ENCODE results near the gene DAZAP1.

Gene DAZAP1

DNA sequence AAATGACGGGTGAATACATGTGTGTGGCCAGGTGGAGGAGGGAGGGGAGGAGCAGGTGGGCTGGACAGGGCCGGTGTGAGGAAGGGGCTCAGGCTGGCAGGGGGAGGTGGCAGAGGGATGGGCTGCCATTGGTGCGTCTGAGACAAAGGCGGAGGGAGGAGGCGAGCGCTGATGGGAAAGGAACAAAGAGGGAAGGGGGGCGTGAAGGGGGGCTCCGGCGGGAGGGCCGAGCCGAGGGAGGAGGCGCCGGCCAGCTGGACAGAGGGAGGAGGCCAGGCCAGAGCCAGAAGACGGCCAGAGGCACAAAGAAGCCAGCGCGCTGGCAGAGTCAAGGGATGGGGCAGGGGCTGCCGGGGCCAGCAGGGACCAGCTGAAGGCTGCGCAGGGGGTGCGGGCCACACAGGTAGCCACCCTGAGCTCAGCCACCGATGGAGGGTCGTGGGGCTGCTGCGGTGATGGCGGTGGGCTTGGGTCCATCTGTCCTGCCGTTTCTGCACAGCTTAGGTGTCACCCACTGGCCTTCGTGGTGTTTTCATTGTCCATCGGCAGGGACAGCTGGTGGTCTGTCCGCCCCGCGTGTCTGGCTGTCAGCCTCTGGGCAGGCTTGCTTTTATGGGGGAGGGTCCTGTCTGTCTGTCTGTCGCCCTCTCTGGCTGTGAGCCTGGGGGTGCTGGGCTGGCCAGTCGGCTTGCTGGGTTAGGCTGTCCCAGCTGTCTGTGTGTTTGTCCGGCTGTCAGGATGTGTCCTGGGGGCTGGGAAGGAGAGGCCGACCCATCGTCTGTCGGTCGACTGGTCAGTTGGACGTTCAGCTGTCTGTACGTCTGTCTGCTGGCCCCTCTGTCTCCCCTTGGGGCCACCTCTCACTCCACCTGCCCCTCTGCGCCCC is 44.8 kb downstream of the DAZAP1 start:
- H3K27ac ChIP-seq (ENCODE audit: low read depth, low read length), result no peak overlapping the region
- H3K4me1 ChIP-seq (ENCODE audit: control insufficient read depth in 1 of 2, insufficient read depth in 2 of 2, low read length in 2 of 2), result peaks cover 0 to 22% of the 10 kb centered on the region in 2 donors
- no peaks in the 10 kb centered on the region for H3K36me3 ChIP-seq (ENCODE audit: control insufficient read depth in 1 of 2, insufficient read depth in 2 of 2, low read length in 2 of 2)
- H3K9me3 ChIP-seq (ENCODE audit: control insufficient read depth in 1 of 2, low read length in 2 of 2), result no peaks in the 10 kb centered on the region
- no peak overlapping the region for H3K4me3 ChIP-seq (ENCODE audit: low read depth in 1 of 2, low read length in 2 of 2)
- peaks cover 74 to 81% of the 10 kb centered on the region in 2 donors for H3K27me3 ChIP-seq (ENCODE audit: control insufficient read depth in 1 of 2, insufficient read depth in 2 of 2, low read length in 2 of 2)
- no peak overlapping the region for H3K9ac ChIP-seq (ENCODE audit: low read depth in 1 of 2, low read length in 2 of 2)

- Histone ChIP-seq H3K27me3 (ENCODE audit: control insufficient read depth in 1 of 2, insufficient read depth in 2 of 2, low read length in 2 of 2) (peaks cover 74 to 80% of the 10 kb centered on the region in 2 donors), H3K27ac (ENCODE audit: low read depth, low read length) (no peak overlapping the region), H3K36me3 (ENCODE audit: control insufficient read depth in 1 of 2, insufficient read depth in 2 of 2, low read length in 2 of 2) (no peaks in the 10 kb centered on the region), H3K4me3 (ENCODE audit: low read depth in 1 of 2, low read length in 2 of 2) (no peak overlapping the region), H3K9ac (ENCODE audit: low read depth in 1 of 2, low read length in 2 of 2) (no peak overlapping the region), H3K4me1 (ENCODE audit: control insufficient read depth in 1 of 2, insufficient read depth in 2 of 2, low read length in 2 of 2) (peaks cover 0 to 22% of the 10 kb centered on the region in 2 donors), H3K9me3 (ENCODE audit: control insufficient read depth in 1 of 2, low read length in 2 of 2) (no peaks in the 10 kb centered on the region)
These were observed 45.6 kb downstream of the DAZAP1 start for GRCh38 chr19:1452802-1453524.

GRCh38 chr19:1453525-1454364 is 46.4 kb downstream of the DAZAP1 start:
- Histone ChIP-seq H3K36me3 (ENCODE audit: control insufficient read depth in 1 of 2, insufficient read depth in 2 of 2, low read length in 2 of 2) (no peaks in the 10 kb centered on the region), H3K9me3 (ENCODE audit: control insufficient read depth in 1 of 2, low read length in 2 of 2) (no peaks in the 10 kb centered on the region), H3K4me1 (ENCODE audit: control insufficient read depth in 1 of 2, insufficient read depth in 2 of 2, low read length in 2 of 2) (peaks cover 0 to 22% of the 10 kb centered on the region in 2 donors), H3K27ac (ENCODE audit: low read depth, low read length) (no peak overlapping the region), H3K9ac (ENCODE audit: low read depth in 1 of 2, low read length in 2 of 2) (no peak overlapping the region), H3K4me3 (ENCODE audit: low read depth in 1 of 2, low read length in 2 of 2) (no peak overlapping the region), H3K27me3 (ENCODE audit: control insufficient read depth in 1 of 2, insufficient read depth in 2 of 2, low read length in 2 of 2) (peaks cover 77 to 84% of the 10 kb centered on the region in 2 donors)

DNA sequence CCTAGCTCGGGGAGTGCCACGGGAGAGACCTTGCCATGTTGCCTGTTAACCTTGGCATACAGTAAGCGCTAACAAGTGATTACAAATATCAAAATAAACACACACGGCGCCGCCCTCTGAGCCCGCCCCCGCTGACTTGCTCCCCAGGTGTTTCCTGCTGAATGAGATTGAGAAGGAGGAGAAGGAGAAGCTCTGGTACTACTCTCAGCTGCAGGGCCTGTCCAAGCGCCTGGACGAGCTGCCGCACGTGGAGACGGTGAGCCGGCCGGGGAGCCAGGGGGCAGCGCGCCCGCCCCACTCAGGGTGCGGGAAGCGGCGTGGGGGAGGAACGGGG is 47.6 kb downstream of the DAZAP1 start:
- H3K27me3 ChIP-seq (ENCODE audit: control insufficient read depth in 1 of 2, insufficient read depth in 2 of 2, low read length in 2 of 2), result peaks cover 75 to 76% of the 10 kb centered on the region in 2 donors
- H3K9me3 ChIP-seq (ENCODE audit: control insufficient read depth in 1 of 2, low read length in 2 of 2), result no peaks in the 10 kb centered on the region
- peaks cover 0 to 22% of the 10 kb centered on the region in 2 donors for H3K4me1 ChIP-seq (ENCODE audit: control insufficient read depth in 1 of 2, insufficient read depth in 2 of 2, low read length in 2 of 2)
- no peak overlapping the region for H3K4me3 ChIP-seq (ENCODE audit: low read depth in 1 of 2, low read length in 2 of 2)
- H3K27ac ChIP-seq (ENCODE audit: low read depth, low read length), result no peak overlapping the region
- H3K36me3 ChIP-seq (ENCODE audit: control insufficient read depth in 1 of 2, insufficient read depth in 2 of 2, low read length in 2 of 2), result no peaks in the 10 kb centered on the region
- no peak overlapping the region for H3K9ac ChIP-seq (ENCODE audit: low read depth in 1 of 2, low read length in 2 of 2)

GRCh38 chr19:1455336-1456120 is 48.1 kb downstream of the DAZAP1 start:
- no peak overlapping the region for H3K9ac ChIP-seq (ENCODE audit: low read depth in 1 of 2, low read length in 2 of 2)
- H3K27me3 ChIP-seq (ENCODE audit: control insufficient read depth in 1 of 2, insufficient read depth in 2 of 2, low read length in 2 of 2), result peaks cover 71% of the 10 kb centered on the region in 2 donors
- H3K9me3 ChIP-seq (ENCODE audit: control insufficient read depth in 1 of 2, low read length in 2 of 2), result no peaks in the 10 kb centered on the region
- peaks cover 0 to 22% of the 10 kb centered on the region in 2 donors for H3K4me1 ChIP-seq (ENCODE audit: control insufficient read depth in 1 of 2, insufficient read depth in 2 of 2, low read length in 2 of 2)
- H3K36me3 ChIP-seq (ENCODE audit: control insufficient read depth in 1 of 2, insufficient read depth in 2 of 2, low read length in 2 of 2), result no peaks in the 10 kb centered on the region
- H3K4me3 ChIP-seq (ENCODE audit: low read depth in 1 of 2, low read length in 2 of 2), result no peak overlapping the region
- no peak overlapping the region for H3K27ac ChIP-seq (ENCODE audit: low read depth, low read length)

DNA sequence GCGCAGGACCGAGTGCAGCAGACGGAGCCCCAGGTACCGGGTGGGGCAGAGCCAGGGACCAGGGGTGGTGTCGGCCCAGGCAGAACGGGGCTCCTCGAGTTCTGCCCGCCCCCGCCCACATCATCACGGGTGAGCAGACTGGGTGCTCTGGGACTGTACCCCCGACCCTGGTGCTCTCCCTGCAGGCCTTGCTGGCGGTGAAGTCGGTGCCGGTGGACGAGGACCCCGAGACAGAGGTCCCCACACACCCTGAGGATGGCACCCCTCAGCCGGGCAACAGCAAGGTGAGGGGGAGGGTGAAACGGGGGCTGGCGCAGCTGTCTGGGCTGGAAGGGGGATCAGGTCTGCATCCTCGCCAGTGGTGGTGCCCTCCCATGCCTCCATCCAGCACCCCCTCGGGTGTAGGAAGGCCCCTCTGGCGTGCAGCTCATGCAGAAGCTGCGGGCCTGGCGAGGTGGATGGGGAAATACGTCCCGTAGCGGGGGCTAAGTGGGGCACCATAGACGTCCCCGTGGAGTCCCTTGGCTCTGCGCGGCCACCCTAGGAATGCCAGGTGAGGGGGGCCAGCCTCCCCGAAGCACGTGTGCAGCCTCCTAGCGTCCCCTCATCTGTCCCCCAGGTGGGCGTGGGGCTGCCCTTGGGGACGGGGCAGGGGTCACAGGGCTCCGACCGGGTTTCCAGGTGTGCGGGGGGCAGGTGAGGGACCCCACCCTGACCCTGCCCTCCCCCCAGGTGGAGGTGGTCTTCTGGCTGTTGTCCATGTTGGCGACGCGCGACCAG is 48.9 kb downstream of the DAZAP1 start:
- H3K27me3 ChIP-seq (ENCODE audit: control insufficient read depth in 1 of 2, insufficient read depth in 2 of 2, low read length in 2 of 2), result peaks cover 63% of the 10 kb centered on the region in 2 donors
- no peak overlapping the region for H3K27ac ChIP-seq (ENCODE audit: low read depth, low read length)
- H3K9me3 ChIP-seq (ENCODE audit: control insufficient read depth in 1 of 2, low read length in 2 of 2), result no peaks in the 10 kb centered on the region
- peaks cover 0 to 22% of the 10 kb centered on the region in 2 donors for H3K4me1 ChIP-seq (ENCODE audit: control insufficient read depth in 1 of 2, insufficient read depth in 2 of 2, low read length in 2 of 2)
- H3K4me3 ChIP-seq (ENCODE audit: low read depth in 1 of 2, low read length in 2 of 2), result no peak overlapping the region
- H3K36me3 ChIP-seq (ENCODE audit: control insufficient read depth in 1 of 2, insufficient read depth in 2 of 2, low read length in 2 of 2), result no peaks in the 10 kb centered on the region
- no peak overlapping the region for H3K9ac ChIP-seq (ENCODE audit: low read depth in 1 of 2, low read length in 2 of 2)

DNA sequence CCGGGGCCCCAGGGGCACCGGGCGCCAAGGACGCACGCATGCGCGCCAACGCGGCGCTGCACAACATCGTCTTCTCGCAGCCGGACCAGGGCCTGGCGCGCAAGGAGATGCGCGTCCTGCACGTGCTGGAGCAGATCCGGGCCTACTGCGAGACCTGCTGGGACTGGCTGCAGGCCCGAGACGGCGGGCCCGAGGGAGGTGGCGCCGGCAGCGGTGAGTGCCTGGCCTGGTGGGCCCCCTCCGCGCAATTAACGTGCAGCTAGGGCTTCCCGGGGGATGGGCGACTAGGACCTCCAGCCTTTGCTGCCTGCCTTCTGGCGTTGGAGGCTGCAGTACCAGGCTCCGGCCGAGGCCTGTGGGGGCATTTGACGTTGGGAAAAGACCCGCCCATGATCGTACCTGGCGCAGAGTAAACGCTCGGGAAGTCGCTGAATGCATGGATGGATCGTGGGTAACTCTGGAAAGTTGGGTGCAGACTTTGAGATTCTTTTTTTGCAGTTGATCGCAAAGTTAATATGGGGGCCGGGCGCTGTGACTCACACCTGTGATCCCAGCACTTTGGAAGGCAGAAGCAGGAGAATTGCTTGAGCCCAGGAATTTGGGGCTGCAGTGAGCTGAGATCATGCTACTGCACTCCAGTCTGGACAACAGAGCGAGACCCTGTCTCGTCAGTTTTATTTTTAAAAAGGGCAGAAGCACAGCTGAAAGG is 49.8 kb downstream of the DAZAP1 start:
- H3K4me3 ChIP-seq (ENCODE audit: low read depth in 1 of 2, low read length in 2 of 2), result no peak overlapping the region
- peaks cover 0 to 22% of the 10 kb centered on the region in 2 donors for H3K4me1 ChIP-seq (ENCODE audit: control insufficient read depth in 1 of 2, insufficient read depth in 2 of 2, low read length in 2 of 2)
- no peaks in the 10 kb centered on the region for H3K9me3 ChIP-seq (ENCODE audit: control insufficient read depth in 1 of 2, low read length in 2 of 2)
- no peak overlapping the region for H3K9ac ChIP-seq (ENCODE audit: low read depth in 1 of 2, low read length in 2 of 2)
- H3K36me3 ChIP-seq (ENCODE audit: control insufficient read depth in 1 of 2, insufficient read depth in 2 of 2, low read length in 2 of 2), result no peaks in the 10 kb centered on the region
- no peak overlapping the region for H3K27ac ChIP-seq (ENCODE audit: low read depth, low read length)
- H3K27me3 ChIP-seq (ENCODE audit: control insufficient read depth in 1 of 2, insufficient read depth in 2 of 2, low read length in 2 of 2), result peaks cover 55 to 57% of the 10 kb centered on the region in 2 donors

DNA sequence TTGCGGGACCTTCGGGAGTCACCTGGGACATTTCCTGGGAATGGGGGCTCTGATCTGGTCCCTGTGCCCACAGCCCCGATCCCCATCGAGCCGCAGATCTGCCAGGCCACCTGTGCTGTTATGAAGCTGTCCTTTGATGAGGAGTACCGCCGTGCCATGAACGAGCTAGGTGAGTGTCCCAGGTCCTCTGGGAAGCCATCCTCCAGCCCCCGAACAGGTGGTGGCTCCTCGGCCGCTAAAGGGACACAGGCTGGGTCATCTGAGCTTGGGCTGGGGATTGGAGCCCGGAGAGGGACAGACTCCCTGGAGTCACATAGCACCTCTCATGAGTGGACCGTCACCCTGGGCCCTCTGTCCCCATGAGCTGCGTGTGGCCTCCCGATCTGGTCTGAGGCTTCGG is 50.5 kb downstream of the DAZAP1 start:
- H3K27ac ChIP-seq (ENCODE audit: low read depth, low read length), result no peak overlapping the region
- no peaks in the 10 kb centered on the region for H3K9me3 ChIP-seq (ENCODE audit: control insufficient read depth in 1 of 2, low read length in 2 of 2)
- H3K4me3 ChIP-seq (ENCODE audit: low read depth in 1 of 2, low read length in 2 of 2), result no peak overlapping the region
- no peak overlapping the region for H3K9ac ChIP-seq (ENCODE audit: low read depth in 1 of 2, low read length in 2 of 2)
- H3K27me3 ChIP-seq (ENCODE audit: control insufficient read depth in 1 of 2, insufficient read depth in 2 of 2, low read length in 2 of 2), result peaks cover 47 to 50% of the 10 kb centered on the region in 2 donors
- H3K4me1 ChIP-seq (ENCODE audit: control insufficient read depth in 1 of 2, insufficient read depth in 2 of 2, low read length in 2 of 2), result peaks cover 0 to 22% of the 10 kb centered on the region in 2 donors
- no peaks in the 10 kb centered on the region for H3K36me3 ChIP-seq (ENCODE audit: control insufficient read depth in 1 of 2, insufficient read depth in 2 of 2, low read length in 2 of 2)
